ENCODE measurements around the gene GLI3.

GRCh38 chr7:42139751-42140150, 97.3 kb downstream of the GLI3 start:
- no peak for TF ChIP-seq POLR2A (IDR thresholded peaks at IDR 0.05; ENCODE audit: low read depth, low read length)
- no peak for TF ChIP-seq TAF1 (IDR thresholded peaks at IDR 0.05; ENCODE audit: low read depth, low read length)
- TF ChIP-seq POLR2AphosphoS5 (IDR thresholded peaks at IDR 0.05; ENCODE audit: low read depth, low read length) = no peak
- no peak for TF ChIP-seq SPI1 (IDR thresholded peaks at IDR 0.05; ENCODE audit: low read depth, low read length)
- TF ChIP-seq PAX5 (IDR thresholded peaks at IDR 0.05; ENCODE audit: insufficient read depth, low read length, severe bottlenecking) = no peak
